Glutamatergic neuron (in vitro differentiated cells): ENCODE data around the gene PRSS22. TPM values are rescaled to one million over a fixed set of nuclear protein-coding genes. Genes with fewer than 3 reads are reported as not detected.

Source experiments
- DNase-seq: peaks from one replicate; pipeline ENCODE4 v3.0.0; 2022
- H3K27ac Mint-ChIP-seq: one replicate; pipeline ENCODE4 v1.8.0; 2020; ENCODE audit warnings: mild to moderate bottlenecking, mixed read lengths, inconsistent platforms; ENCODE audit not compliant: unreplicated experiment
- H3K27me3 Mint-ChIP-seq: one replicate; pipeline ENCODE4 v1.8.0; 2020; ENCODE audit warnings: mild to moderate bottlenecking, moderate library complexity, mixed read lengths, inconsistent platforms; ENCODE audit not compliant: unreplicated experiment
- H3K36me3 Mint-ChIP-seq: one replicate; pipeline ENCODE4 v1.8.0; 2020; ENCODE audit warnings: mild to moderate bottlenecking, mixed read lengths, inconsistent platforms; ENCODE audit not compliant: unreplicated experiment
- H3K4me1 Mint-ChIP-seq: one replicate; pipeline ENCODE4 v1.8.0; 2020; ENCODE audit warnings: mild to moderate bottlenecking, low read depth, mixed read lengths, inconsistent platforms; ENCODE audit not compliant: unreplicated experiment
- H3K4me3 Mint-ChIP-seq: one replicate; pipeline ENCODE4 v1.8.0; 2020; ENCODE audit warnings: mild to moderate bottlenecking, mixed read lengths, inconsistent platforms; ENCODE audit not compliant: unreplicated experiment
- H3K9me3 Mint-ChIP-seq: one replicate; pipeline ENCODE4 v1.8.0; 2020; ENCODE audit warnings: mild to moderate bottlenecking, moderate library complexity, mixed read lengths, inconsistent platforms; ENCODE audit not compliant: unreplicated experiment
- CTCF ChIP-seq: fragments of 200-600 bp; sonication (generic); IDR thresholded peaks from one replicate; pipeline ENCODE4 v1.5.0; 2021; ENCODE audit not compliant: partially characterized antibody, unreplicated experiment
- total RNA-seq: library from RNA; stranded (reverse); fragmentation: NEBNext Ultra II Directional; extraction: Animal tissue kit (Norgen Biotek cat#: 25700); gene quantifications from one replicate; pipeline ENCODE4 v1.2.1, GENCODE V29; 2021; ENCODE audit not compliant: unreplicated experiment

Gene PRSS22
- total RNA-seq, 1 donor from 2014 or later, result not detected

GRCh38 chr16:2884041-2884451 lies 26.1 kb upstream of the PRSS22 start:
- DNase-seq, result no peak
- TF ChIP-seq CTCF, result no peak
- peak overlapping the region; percentile 83 for H3K27ac Mint-ChIP-seq
- H3K4me3 Mint-ChIP-seq, result peak overlapping the region; percentile 90
- peaks cover 4% of the 10 kb centered on the region for H3K4me1 Mint-ChIP-seq
- H3K36me3 Mint-ChIP-seq, result no peaks in the 10 kb centered on the region
- peaks cover 3% of the 10 kb centered on the region for H3K9me3 Mint-ChIP-seq
- H3K27me3 Mint-ChIP-seq, result peaks cover 10% of the 10 kb centered on the region

GRCh38 chr16:2883458-2883908 lies 25.5 kb upstream of the PRSS22 start:
- Mint-ChIP-seq H3K9me3 (peaks cover 3% of the 10 kb centered on the region), H3K27me3 (peaks cover 10% of the 10 kb centered on the region), H3K27ac (peak overlapping the region; percentile 83), H3K4me3 (peak overlapping the region; percentile 90), H3K36me3 (no peaks in the 10 kb centered on the region), H3K4me1 (peaks cover 4% of the 10 kb centered on the region)
- DNase-seq, result peak; percentile 53
- no peak for TF ChIP-seq CTCF

GRCh38 chr16:2882650-2883457 lies 24.9 kb upstream of the PRSS22 start, which contains the start of gene FLYWCH2:
TSS of gene FLYWCH2 (plus strand) at chr16:2883215. CDS start at chr16:2896450, 13,235 bp downstream.
- Mint-ChIP-seq H3K4me3 (peak within 1 kb of the TSS; percentile 92), H3K4me1 (peaks cover 4% of the 10 kb centered on the region), H3K36me3 (no peaks in the 10 kb centered on the region), H3K27me3 (peaks cover 10% of the 10 kb centered on the region), H3K9me3 (peaks cover 3% of the 10 kb centered on the region), H3K27ac (peak within 1 kb of the TSS; percentile 88)
- TF ChIP-seq CTCF, result peak; percentile 47
- DNase-seq, result peak; percentile 100

GRCh38 chr16:2881783-2882649 lies 24.0 kb upstream of the PRSS22 start:
- Mint-ChIP-seq H3K36me3 (no peaks in the 10 kb centered on the region), H3K4me1 (peaks cover 4% of the 10 kb centered on the region), H3K27ac (no peak overlapping the region), H3K27me3 (peaks cover 10% of the 10 kb centered on the region), H3K9me3 (peaks cover 3% of the 10 kb centered on the region), H3K4me3 (peak overlapping the region; percentile 92)
- TF ChIP-seq CTCF, result no peak
- DNase-seq, result peak; percentile 52
